SK-N-SH treated with all-trans-retinoic acid at 6 μM for 48 hours (cell line): ENCODE measurements around the gene MIER3.

Source experiments
- ARNTL ChIP-seq: fragments of 450-650 bp; formaldehyde crosslinking; IDR thresholded peaks from 2 replicates; pipeline ENCODE4 v1.5.0; 2020; ENCODE audit warnings: low read depth, mild to moderate bottlenecking, moderate library complexity, borderline replicate concordance
- ESRRG ChIP-seq: fragments of 250-450 bp; sonication (Bioruptor Pico); IDR thresholded peaks from 2 replicates; pipeline ENCODE4 v1.6.1; 2021; ENCODE audit warnings: mild to moderate bottlenecking
- GLIS3 ChIP-seq: fragments of 250-450 bp; sonication (Bioruptor Pico); IDR thresholded peaks from 2 replicates; pipeline ENCODE4 v1.5.0; 2020; ENCODE audit warnings: mild to moderate bottlenecking, moderate library complexity
- OSR1 ChIP-seq: fragments of 250-450 bp; sonication (Bioruptor Pico); IDR thresholded peaks from 2 replicates; pipeline ENCODE4 v1.8.0; 2022; ENCODE audit warnings: moderate library complexity, mild to moderate bottlenecking, inconsistent platforms
- RARB ChIP-seq: fragments of 250-450 bp; sonication (Bioruptor Pico); IDR thresholded peaks from 2 replicates; pipeline ENCODE4 v1.8.0; 2021; ENCODE audit warnings: mild to moderate bottlenecking, moderate library complexity
- SNAI2 ChIP-seq: fragments of 250-450 bp; sonication (Bioruptor Pico); IDR thresholded peaks from 2 replicates; pipeline ENCODE4 v1.5.0; 2020; ENCODE audit warnings: mild to moderate bottlenecking, moderate library complexity
- TCF4 ChIP-seq: fragments of 250-450 bp; sonication (Bioruptor Pico); IDR thresholded peaks from 2 replicates; pipeline ENCODE4 v1.8.0; 2021; ENCODE audit warnings: mild to moderate bottlenecking, moderate library complexity, borderline replicate concordance
- TOX ChIP-seq: fragments of 250-450 bp; sonication (Bioruptor Pico); IDR thresholded peaks from 2 replicates; pipeline ENCODE4 v1.8.0; 2021; ENCODE audit warnings: mild to moderate bottlenecking, moderate library complexity, borderline replicate concordance
- ZFP30 ChIP-seq: fragments of 450-650 bp; formaldehyde crosslinking; IDR thresholded peaks from 2 replicates; pipeline ENCODE4 v1.5.0; 2022; ENCODE audit warnings: mild to moderate bottlenecking, moderate library complexity
- ZNF565 ChIP-seq: fragments of 450-650 bp; formaldehyde crosslinking; conservative IDR thresholded peaks from 2 replicates; pipeline ENCODE4 v1.5.0; 2020; ENCODE audit warnings: low read depth, mild to moderate bottlenecking, moderate library complexity
- ZNF70 ChIP-seq: fragments of 450-650 bp; formaldehyde crosslinking; IDR thresholded peaks from 2 replicates; pipeline ENCODE4 v1.5.0; 2020; ENCODE audit warnings: mild to moderate bottlenecking, moderate library complexity
- TF ChIP-seq, protein P1 (sequence below): fragments of 250-450 bp; sonication (Bioruptor Pico); IDR thresholded peaks from 2 replicates; pipeline ENCODE4 v1.8.0; 2020; ENCODE audit warnings: mild to moderate bottlenecking, moderate library complexity, borderline replicate concordance
- TF ChIP-seq, protein P2 (sequence below): fragments of 250-450 bp; sonication (Bioruptor Pico); IDR thresholded peaks from 2 replicates; pipeline ENCODE4 v1.5.1; 2020; ENCODE audit warnings: low read depth, mild to moderate bottlenecking, moderate library complexity
- TF ChIP-seq, protein P3 (sequence below): fragments of 250-450 bp; sonication (Bioruptor Pico); IDR thresholded peaks from 2 replicates; pipeline ENCODE4 v1.5.0; 2020; ENCODE audit warnings: mild to moderate bottlenecking, moderate library complexity

DNA sequence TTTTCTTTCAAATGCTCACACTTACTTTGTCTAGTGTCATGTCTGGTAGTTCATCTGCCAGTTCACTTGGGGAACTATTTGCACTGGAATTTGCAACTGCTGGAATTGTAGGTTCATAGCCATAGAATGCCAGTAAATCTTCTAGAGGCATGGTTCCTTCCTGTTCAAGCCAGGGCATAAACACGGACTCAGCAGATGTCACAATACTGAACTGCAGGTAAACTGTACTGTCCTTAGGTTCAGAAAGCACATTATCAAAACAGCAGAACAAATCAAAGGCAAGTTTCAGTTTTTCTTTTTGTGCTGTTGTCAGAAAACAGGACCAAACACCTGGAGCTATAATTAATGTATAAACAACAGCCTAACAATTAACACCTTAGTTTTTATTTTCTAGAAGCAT lies 13.1 kb downstream of the MIER3 start:
- TF ChIP-seq, protein P1, sequence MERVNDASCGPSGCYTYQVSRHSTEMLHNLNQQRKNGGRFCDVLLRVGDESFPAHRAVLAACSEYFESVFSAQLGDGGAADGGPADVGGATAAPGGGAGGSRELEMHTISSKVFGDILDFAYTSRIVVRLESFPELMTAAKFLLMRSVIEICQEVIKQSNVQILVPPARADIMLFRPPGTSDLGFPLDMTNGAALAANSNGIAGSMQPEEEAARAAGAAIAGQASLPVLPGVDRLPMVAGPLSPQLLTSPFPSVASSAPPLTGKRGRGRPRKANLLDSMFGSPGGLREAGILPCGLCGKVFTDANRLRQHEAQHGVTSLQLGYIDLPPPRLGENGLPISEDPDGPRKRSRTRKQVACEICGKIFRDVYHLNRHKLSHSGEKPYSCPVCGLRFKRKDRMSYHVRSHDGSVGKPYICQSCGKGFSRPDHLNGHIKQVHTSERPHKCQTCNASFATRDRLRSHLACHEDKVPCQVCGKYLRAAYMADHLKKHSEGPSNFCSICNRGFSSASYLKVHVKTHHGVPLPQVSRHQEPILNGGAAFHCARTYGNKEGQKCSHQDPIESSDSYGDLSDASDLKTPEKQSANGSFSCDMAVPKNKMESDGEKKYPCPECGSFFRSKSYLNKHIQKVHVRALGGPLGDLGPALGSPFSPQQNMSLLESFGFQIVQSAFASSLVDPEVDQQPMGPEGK (CRISPR knock-in tag), result no peak
- TF ChIP-seq ZNF70 (no peak), RARB (no peak), SNAI2 (CRISPR knock-in tag) (no peak), TCF4 (CRISPR knock-in tag) (no peak), OSR1 (no peak), ESRRG (CRISPR knock-in tag) (no peak), TOX (CRISPR knock-in tag) (no peak), ZFP30 (CRISPR knock-in tag) (no peak), ARNTL (no peak), GLIS3 (CRISPR knock-in tag) (no peak), ZNF565 (CRISPR knock-in tag) (no peak)
- TF ChIP-seq, protein P2, sequence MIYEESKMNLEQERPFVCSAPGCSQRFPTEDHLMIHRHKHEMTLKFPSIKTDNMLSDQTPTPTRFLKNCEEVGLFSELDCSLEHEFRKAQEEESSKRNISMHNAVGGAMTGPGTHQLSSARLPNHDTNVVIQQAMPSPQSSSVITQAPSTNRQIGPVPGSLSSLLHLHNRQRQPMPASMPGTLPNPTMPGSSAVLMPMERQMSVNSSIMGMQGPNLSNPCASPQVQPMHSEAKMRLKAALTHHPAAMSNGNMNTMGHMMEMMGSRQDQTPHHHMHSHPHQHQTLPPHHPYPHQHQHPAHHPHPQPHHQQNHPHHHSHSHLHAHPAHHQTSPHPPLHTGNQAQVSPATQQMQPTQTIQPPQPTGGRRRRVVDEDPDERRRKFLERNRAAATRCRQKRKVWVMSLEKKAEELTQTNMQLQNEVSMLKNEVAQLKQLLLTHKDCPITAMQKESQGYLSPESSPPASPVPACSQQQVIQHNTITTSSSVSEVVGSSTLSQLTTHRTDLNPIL (CRISPR knock-in tag), result no peak
- TF ChIP-seq, protein P3, sequence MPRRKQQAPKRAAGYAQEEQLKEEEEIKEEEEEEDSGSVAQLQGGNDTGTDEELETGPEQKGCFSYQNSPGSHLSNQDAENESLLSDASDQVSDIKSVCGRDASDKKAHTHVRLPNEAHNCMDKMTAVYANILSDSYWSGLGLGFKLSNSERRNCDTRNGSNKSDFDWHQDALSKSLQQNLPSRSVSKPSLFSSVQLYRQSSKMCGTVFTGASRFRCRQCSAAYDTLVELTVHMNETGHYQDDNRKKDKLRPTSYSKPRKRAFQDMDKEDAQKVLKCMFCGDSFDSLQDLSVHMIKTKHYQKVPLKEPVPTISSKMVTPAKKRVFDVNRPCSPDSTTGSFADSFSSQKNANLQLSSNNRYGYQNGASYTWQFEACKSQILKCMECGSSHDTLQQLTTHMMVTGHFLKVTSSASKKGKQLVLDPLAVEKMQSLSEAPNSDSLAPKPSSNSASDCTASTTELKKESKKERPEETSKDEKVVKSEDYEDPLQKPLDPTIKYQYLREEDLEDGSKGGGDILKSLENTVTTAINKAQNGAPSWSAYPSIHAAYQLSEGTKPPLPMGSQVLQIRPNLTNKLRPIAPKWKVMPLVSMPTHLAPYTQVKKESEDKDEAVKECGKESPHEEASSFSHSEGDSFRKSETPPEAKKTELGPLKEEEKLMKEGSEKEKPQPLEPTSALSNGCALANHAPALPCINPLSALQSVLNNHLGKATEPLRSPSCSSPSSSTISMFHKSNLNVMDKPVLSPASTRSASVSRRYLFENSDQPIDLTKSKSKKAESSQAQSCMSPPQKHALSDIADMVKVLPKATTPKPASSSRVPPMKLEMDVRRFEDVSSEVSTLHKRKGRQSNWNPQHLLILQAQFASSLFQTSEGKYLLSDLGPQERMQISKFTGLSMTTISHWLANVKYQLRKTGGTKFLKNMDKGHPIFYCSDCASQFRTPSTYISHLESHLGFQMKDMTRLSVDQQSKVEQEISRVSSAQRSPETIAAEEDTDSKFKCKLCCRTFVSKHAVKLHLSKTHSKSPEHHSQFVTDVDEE, result no peak
